ENCODE measurements around the gene RAB34.

Gene RAB34

GRCh38 chr17:28710861-28711722, 6.6 kb downstream of the RAB34 start:
- peak; percentile 95 for DNase-seq (ENCODE audit: low spot score)

GRCh38 chr17:28707339-28707720, 10.3 kb downstream of the RAB34 start:
- no peak for DNase-seq (ENCODE audit: low spot score)

- DNase-seq (ENCODE audit: low spot score) = no peak
Measured at GRCh38 chr17:28706471-28707338, 11.0 kb downstream of the RAB34 start.

DNA sequence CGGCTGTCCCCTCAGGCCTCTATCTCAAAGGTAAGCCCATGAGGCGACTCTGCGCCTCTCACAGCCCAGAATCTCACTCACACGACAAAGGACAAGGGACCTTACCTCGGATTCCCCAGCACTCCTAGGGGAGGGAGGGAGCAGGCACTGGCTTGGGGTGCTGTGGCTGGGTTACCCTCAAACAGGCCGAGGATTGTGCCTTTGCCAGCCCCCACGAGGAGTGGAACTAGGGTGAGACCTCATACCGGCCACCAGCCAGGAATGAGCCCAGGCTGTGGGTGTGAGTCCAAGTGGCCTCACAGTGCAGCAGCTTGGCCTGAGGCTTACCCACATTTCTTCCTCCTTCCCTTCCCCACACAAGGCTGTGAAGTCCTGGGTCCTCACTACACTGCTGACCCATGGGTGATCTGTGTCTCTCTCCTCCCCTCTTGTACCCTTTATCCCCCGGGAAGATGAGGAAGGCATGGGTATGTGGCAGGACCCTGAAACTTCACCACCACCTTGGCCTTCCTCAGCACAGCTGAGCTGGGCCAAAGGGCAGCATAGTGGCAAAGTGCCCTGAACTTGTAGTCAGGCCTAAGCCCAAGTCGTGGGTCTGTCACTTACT, 11.8 kb downstream of the RAB34 start:
- no peak for DNase-seq (ENCODE audit: low spot score)

DNA sequence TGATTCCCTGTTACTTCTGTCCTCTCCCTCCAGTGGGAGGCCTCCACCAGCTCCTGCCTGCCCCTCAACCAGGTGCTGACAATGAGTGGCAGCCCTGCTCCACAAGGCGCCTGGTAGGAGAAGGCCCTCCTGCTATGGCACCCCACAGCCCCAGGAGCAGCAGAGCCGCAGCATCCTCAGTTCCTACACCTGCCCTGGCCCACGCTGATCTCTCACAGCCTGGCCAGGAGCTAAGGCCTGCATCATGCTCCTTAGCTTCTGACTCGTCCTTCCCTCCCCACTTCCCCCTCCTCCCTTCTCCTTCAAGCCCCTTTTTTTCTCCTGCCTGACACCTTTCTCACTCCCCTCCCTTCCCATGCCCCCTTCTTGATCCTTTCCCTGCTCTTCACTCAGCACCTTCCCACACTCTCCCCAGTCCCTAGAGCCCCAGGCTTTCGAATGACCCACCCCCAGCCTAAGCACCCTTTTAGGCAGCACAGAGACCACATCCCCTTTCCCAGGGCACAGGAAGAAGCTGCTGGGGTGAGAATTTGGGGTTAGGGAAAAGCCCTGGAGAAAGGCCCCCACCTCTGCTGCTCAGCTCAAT, 12.5 kb downstream of the RAB34 start:
- no peak for DNase-seq (ENCODE audit: low spot score)

- no peak for DNase-seq (ENCODE audit: low spot score)
Measured at GRCh38 chr17:28704219-28704858, 13.3 kb downstream of the RAB34 start.

GRCh38 chr17:28703552-28704218, 14.0 kb downstream of the RAB34 start:
- no peak for DNase-seq (ENCODE audit: low spot score)

DNA sequence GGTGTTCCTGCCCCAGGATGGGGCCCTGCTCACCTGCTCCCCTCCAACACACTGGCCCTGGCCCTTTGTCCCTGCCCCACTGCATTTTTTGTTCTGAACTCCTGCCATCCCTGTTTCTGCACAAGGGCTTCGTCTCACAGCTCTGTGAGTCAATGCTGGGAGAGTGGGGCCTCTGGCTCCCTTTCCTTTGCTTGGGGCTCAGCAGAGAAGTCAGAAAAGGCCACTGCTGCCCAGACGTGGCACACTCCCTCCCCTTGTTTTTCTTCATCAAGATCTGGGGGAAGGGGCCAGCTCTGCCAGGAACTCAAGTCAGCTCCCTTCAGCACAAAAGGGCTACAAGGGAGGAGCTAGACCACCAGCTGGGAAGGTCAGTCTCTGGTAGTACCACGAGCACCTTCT, 14.9 kb downstream of the RAB34 start:
- no peak for DNase-seq (ENCODE audit: low spot score)

DNA sequence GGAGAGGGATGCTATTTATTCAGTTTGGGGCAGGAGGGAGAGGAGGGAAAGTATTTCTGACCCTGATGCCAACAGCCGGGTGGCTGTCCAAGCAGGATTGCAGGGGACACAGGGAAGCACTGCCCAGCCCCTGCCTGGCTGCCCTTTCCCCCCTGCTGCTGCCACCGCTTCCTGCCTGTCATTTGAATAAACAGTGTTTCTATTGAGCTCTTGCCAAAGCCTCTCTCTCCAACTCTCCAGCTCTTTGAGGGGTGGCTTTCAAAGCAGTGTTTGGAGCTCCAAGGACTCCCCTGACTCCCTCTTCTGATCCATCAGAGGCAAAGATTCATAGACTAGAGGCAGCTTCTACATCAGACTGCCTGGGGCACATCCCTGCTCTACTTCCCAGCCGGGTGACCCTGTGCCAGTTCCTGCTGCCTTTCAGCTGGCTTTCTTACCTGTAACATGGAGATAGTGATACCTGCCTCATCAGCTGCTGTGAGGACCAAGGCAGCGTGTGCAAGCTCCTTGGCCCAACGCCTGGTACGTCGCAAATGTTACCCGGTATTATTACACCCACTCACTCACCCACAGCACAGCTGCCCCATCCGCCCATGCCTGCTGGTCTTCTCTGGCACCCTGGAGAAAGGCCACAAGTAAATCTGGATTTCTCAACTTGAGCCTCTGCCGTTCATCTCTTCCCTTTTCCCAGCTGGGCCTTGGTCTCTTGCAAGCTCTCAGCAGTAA, 15.5 kb downstream of the RAB34 start:
- no peak for DNase-seq (ENCODE audit: low spot score)

GRCh38 chr17:28700830-28701492, 16.7 kb downstream of the RAB34 start:
- no peak for DNase-seq (ENCODE audit: low spot score)

DNA sequence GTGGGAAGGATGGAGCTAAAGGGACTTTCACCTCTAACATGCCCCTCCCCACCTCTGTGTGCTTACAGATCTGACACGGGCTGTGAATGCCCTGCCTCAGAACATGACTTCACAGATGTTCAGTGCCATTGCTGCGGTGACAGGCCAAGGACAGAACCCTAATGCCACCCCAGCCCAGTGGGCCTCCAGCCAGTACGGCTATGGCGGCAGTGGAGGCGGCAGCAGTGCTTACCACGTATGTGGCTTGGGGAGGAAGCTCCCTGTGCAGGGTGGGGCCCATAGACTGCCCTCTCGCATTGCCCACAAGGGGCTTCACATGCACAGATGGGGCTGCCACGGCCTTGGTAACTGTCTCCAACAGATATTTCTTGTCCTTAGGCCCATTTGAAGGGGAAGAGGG, 17.4 kb downstream of the RAB34 start:
- no peak for DNase-seq (ENCODE audit: low spot score)

DNA sequence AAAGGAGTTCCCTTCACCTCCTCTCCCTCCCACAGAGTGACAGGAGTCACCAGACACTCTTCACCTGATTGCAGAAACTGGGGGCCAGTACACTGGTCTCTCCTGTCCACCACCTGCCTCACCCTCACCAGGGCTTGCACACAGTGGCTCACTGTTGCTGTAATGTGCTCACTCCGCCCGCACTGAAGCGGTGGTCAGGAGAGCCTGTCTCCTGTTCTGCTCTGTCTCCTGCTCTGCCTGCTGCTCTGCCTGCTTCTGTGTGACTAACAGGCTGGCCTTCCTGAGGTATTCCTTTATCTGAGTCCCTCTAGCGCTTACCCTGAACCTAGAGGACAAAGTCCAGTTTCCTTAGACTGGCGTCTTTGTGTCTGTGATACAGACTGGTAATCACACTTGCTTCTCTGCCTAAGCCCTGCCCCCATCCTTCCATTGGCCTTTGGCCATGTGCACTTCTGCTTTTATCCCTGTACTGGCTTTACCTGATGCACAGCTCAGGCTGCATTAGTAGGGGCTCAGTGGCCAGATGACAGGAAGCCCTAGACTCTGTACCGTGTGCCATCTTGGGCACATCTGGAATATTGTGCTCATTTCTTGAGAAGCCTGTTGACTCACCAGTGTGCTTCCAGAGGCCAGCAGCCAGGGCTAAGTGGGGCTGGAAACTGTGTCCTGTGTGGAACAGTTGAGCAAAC, 19.3 kb downstream of the RAB34 start:
- no peak for DNase-seq (ENCODE audit: low spot score)

- no peak for DNase-seq (ENCODE audit: low spot score)
Measured at GRCh38 chr17:28693869-28694268, 23.8 kb downstream of the RAB34 start.

DNA sequence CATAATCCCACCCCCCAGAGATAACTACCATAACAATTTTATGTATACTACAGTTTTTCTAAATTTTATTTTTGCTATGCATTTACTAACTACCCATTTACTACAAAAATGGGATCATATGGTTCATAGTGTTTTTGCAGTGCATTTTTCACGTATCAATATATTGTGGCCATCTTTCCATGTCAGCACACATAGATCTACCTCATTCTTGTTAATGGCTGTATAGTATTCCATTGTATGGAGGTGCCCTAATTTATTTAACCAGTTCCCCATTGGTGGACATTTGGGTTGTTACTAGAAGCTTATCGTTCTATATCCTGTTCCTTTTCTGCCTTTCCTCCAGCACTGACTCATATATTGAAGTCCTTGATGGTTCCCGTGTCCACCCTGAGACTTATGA, 28.7 kb downstream of the RAB34 start:
- no peak for DNase-seq (ENCODE audit: low spot score)

DNA sequence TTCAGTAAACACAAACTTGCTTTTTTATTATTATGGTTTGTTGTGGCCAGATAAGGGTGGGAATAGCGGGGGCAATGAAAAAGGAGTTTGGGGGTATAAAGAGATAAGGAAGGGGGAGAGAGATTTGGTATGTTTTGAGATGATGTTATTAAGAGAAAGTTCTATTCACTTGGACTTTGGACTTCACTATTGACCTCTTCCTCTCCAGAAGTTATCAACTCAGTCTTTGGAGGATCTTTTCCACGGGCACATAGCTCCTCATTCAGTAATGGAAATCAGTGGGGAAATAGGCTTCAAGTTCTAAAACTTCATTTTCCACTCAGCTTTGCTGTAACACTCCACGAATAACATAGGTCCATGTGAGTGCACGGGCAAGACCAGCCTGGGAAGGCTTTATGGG, 29.2 kb downstream of the RAB34 start:
- DNase-seq (ENCODE audit: low spot score) = no peak

DNA sequence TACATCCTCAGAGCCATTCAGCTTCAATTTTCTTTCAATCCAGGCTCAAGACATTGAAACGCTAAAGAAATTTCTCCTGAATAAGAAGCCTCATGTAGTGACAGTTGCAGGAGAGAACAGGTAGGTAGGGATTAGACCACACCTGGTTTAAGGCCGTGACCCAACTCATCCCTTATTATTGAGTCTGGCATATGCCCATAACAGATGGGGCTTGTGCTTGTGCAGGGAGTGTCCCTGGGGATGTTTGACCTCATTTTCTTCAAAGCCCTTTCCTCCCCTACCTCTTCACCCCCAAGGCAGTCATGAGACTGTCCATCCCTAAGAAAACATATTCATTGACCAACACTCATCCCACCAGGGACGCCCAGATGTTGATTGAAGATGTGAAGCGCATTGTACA, 31.4 kb downstream of the RAB34 start:
- no peak for DNase-seq (ENCODE audit: low spot score)

DNA sequence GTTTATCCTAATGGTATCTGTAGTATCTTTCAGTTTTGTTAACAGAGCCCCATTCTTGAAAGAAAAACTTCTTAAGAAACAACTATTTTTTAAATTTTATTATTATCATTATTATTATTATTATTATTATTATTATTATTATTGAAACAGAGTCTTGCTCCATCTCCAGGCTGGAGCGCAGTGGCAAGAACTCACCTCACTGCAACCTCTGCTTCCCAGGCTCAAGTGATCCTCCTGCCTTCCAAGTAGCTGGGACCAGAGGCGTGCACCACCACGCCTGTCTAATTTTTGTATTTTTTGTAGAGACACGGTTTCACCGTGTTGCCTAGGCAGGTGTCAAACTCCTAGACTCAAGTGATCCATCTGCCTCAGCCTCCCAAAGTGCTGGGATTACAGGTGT, 32.3 kb downstream of the RAB34 start:
- DNase-seq (ENCODE audit: low spot score) = no peak

DNA sequence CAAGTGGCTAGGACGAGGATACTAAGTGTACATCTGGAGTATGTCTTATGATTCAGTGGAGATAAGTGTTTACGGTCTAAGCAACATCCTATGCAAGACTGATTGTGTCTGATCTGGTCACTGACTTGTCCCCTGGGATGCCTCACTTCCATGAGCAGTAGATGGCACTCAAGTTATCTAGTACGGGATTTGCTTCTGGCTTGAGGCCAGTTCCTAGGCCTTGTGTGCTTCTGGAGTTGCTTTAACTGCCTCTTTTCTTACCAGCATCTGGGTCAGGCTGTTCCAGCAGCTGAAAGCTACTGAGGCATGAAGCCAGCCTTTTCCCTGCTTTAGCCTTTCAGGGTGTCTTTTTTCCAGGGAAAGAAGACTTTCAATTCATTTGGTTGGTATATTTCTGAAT, 32.7 kb downstream of the RAB34 start:
- no peak for DNase-seq (ENCODE audit: low spot score)

- no peak for DNase-seq (ENCODE audit: low spot score)
Measured at GRCh38 chr17:28682655-28683054, 35.0 kb downstream of the RAB34 start.

DNA sequence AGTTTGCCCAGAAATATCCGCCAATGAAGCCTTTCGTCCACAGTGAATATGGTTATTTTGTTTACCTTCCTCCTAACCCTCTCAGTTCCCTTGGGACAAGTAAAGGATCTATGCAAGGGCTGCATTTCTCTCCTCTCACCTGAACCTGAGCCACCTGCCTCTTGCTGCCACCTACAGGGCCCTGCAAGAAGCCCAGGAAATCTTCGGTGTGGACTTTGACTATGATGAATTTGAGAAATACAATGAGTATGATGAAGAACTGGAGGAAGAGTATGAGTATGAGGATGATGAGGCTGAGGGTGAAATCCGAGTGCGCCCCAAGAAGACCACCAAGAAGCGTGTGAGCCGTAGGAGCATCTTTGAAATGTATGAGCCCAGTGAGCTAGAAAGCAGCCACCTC, 41.7 kb downstream of the RAB34 start:
- DNase-seq (ENCODE audit: low spot score) = no peak

All from iPS-NIHi11 (cell line).